ENCODE data around the gene MT1X. TPM values are rescaled to one million over a fixed set of nuclear protein-coding genes. Genes with fewer than 3 reads are reported as not detected.
A peak's percentile ranks its signal among the peaks of the same experiment; 100 is the strongest.

The MT1X gene
- total RNA-seq, 1 experiment from 2014 or later, result 138 TPM

DNA sequence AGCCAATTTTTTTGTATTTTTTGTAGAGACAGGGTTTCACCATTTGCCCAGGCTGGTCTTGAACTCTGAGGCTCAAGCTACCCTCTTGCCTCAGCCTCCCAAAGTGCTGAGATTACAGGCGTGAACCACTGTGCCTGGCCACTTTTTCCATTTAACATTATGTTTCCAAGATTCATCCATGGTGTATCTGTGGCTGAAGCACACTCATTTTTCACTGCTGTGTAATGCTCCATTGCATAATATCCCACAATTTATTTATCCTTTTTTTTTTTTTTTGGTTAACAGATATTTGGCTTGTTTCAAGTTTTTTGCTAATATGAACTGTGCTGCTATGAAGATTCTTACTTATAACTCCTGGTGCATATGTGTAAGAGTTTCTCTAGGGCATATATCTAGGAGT lies 45.8 kb downstream of the MT1X start:
- Histone ChIP-seq H3K36me3 (replicated peaks; ENCODE audit: control insufficient read depth, insufficient read depth, low read length) (no peaks in the 10 kb centered on the region), H3K27me3 (ENCODE audit: control insufficient read depth, insufficient read depth, low read length) (no peaks in the 10 kb centered on the region), H3K4me3 (ENCODE audit: insufficient read depth, low read depth, low read length) (no peak overlapping the region)
- DNase-seq, result no peak

DNA sequence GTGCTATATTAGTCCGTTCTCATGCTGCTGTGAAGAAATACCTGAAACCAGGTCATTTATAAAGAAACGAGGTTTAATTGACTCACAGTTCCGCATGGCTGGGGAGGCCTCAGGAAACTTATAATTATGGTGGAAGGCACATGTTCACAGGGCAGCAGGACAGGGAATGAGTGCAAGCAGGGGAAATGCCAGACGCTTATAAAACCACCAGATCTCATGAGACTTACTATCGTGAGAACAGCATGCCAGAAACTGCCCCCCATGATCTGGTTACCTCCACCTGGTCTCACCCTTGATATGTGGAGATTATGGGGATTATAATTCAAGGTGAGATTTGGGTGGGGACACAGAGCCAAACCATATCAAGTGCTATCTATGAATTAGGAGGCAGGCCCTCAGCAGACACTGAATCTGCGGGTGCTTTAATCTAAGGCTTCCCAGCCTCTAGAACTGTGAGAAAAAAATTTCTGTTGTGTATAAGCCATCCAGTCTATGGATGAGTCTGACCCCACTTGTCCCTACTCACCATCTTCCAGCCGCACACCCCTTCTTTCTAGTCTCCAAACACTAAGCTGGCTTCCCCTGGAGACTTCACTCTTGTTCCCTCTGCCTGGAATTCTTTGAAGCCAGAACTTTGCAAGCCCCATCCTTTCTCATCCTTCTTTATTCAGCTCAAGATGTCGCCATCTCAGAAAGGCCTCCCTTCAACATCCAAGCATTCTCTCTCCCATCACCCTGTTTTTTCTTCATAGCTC lies 46.9 kb downstream of the MT1X start:
- no peaks in the 10 kb centered on the region for H3K36me3 ChIP-seq (replicated peaks; ENCODE audit: control insufficient read depth, insufficient read depth, low read length)
- no peak for DNase-seq

DNA sequence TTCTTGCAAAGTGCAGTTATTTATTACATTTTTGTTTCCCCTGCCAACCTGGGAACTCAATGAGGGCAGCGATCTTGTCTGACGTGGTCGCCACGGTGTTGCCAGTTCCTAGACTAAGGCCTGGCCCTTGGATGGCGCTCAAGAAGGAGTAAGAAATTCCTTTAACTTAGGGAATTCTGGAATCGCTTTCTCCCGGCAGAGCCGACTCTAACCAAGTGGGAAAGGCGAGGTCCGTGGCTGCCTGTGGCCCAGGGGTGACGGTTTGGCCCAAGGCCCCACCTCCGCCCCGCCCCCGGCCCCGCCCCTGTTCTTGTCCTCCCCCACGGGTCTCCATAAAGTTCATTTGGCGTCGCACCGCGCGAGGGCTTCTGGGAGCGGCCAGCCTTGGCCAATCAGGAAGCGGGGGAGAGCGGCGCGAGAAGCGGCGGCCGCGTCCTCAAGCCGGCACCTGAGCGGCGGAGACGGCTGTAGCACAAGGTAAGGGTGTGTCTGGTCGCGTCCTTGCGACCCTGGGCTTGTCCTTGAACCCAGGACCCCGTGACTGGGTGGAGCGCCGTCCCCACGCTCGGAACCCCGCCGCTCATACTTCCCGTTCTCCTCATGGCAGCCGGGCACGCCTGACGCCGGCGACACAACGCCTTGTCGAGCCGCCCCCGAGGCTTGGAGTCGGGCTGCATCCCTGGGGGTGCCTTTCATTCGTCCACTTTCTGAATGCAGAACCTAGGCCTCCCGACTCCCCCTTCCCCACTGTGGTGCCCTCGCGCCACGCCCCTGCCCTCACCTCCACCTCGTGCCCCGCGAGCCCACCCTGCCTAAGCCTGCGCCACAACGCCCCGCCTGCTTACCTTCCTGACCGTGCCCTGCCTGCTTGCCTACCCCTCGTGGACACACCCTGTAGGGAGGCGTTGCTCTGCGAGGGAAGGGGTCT lies 47.7 kb downstream of the MT1X start, which contains the start of gene NUP93:
TSS of gene NUP93 (plus strand) at position 395 of the 928 bp plus-strand sequence. CDS start 18,119 bp downstream, outside the sequence.
- no peaks in the 10 kb centered on the region for H3K27me3 ChIP-seq (ENCODE audit: control insufficient read depth, insufficient read depth, low read length)
- peak; percentile 97 for DNase-seq
- H3K36me3 ChIP-seq (replicated peaks; ENCODE audit: control insufficient read depth, insufficient read depth, low read length), result no peaks in the 10 kb centered on the region
- H3K4me3 ChIP-seq (ENCODE audit: insufficient read depth, low read depth, low read length), result peak within 1 kb of the TSS; percentile 95

More for the DNA sequence above, 46.9 kb downstream of the MT1X start:
- H3K4me3 ChIP-seq (ENCODE audit: insufficient read depth, low read depth, low read length), result peak overlapping the region; percentile 95
- H3K27me3 ChIP-seq (ENCODE audit: control insufficient read depth, insufficient read depth, low read length), result no peaks in the 10 kb centered on the region

GRCh38 chr16:56732366-56732765 lies 50.1 kb downstream of the MT1X start:
- Histone ChIP-seq H3K36me3 (replicated peaks; ENCODE audit: control insufficient read depth, insufficient read depth, low read length) (no peaks in the 10 kb centered on the region), H3K27me3 (ENCODE audit: control insufficient read depth, insufficient read depth, low read length) (no peaks in the 10 kb centered on the region)

GRCh38 chr16:56732832-56733231 lies 50.6 kb downstream of the MT1X start:
- Histone ChIP-seq H3K36me3 (replicated peaks; ENCODE audit: control insufficient read depth, insufficient read depth, low read length) (no peaks in the 10 kb centered on the region), H3K4me3 (ENCODE audit: insufficient read depth, low read depth, low read length) (no peak overlapping the region), H3K27me3 (ENCODE audit: control insufficient read depth, insufficient read depth, low read length) (no peaks in the 10 kb centered on the region)
- DNase-seq, result no peak

More at GRCh38 chr16:56732366-56732765, 50.1 kb downstream of the MT1X start:
- no peak overlapping the region for H3K4me3 ChIP-seq (ENCODE audit: insufficient read depth, low read depth, low read length)
- no peak for DNase-seq

Other genes starting within 250 kb of the MT1X start
- gene NUDT21, start 231.1 kb upstream of the MT1X start, total RNA-seq (2014; rRNA removed; shearing (Covaris generic)), result 158 and 160 TPM in 2 replicates
- 70.2 and 74.1 TPM in 2 replicates for gene OGFOD1, start 230.9 kb upstream of the MT1X start, total RNA-seq (2014; rRNA removed; shearing (Covaris generic))
- gene BBS2, start 162.4 kb upstream of the MT1X start, total RNA-seq (2014; rRNA removed; shearing (Covaris generic)), result 22.2 and 38.8 TPM in 2 replicates
- not detected in 2 replicates for gene MT4, start 117.4 kb upstream of the MT1X start, total RNA-seq (2014; rRNA removed; shearing (Covaris generic))
- 0.31 TPM in 1 of 2 replicates, not detected in the other for gene MT3, start 92.9 kb upstream of the MT1X start, total RNA-seq (2014; rRNA removed; shearing (Covaris generic))
- gene MT2A, start 73.9 kb upstream of the MT1X start, total RNA-seq (2014; rRNA removed; shearing (Covaris generic)), result 31.9 and 36.9 TPM in 2 replicates
- gene MT1E, start 56.7 kb upstream of the MT1X start, total RNA-seq (2014; rRNA removed; shearing (Covaris generic)), result 22.3 and 35.8 TPM in 2 replicates
- gene MT1M, start 49.8 kb upstream of the MT1X start, total RNA-seq (2014; rRNA removed; shearing (Covaris generic)), result 0.80 and 0.81 TPM in 2 replicates
- gene MT1A, start 43.8 kb upstream of the MT1X start, total RNA-seq (2014; rRNA removed; shearing (Covaris generic)), result 1.1 TPM in 1 of 2 replicates, not detected in the other
- not detected in 2 replicates for gene MT1B, start 30.6 kb upstream of the MT1X start, total RNA-seq (2014; rRNA removed; shearing (Covaris generic))
- gene MT1F, start 24.5 kb upstream of the MT1X start, total RNA-seq (2014; rRNA removed; shearing (Covaris generic)), result 11.8 and 13.4 TPM in 2 replicates
- 20.3 and 38.1 TPM in 2 replicates for gene MT1G, start 14.4 kb upstream of the MT1X start, total RNA-seq (2014; rRNA removed; shearing (Covaris generic))
- 3.0 and 3.8 TPM in 2 replicates for gene MT1H, start 12.7 kb upstream of the MT1X start, total RNA-seq (2014; rRNA removed; shearing (Covaris generic))
- gene NUP93, start 47.7 kb downstream of the MT1X start, total RNA-seq (2014; rRNA removed; shearing (Covaris generic)), result 133 and 144 TPM in 2 replicates
- gene SLC12A3, start 182.7 kb downstream of the MT1X start, total RNA-seq (2014; rRNA removed; shearing (Covaris generic)), result not detected in 2 replicates
- 27.1 and 30.1 TPM in 2 replicates for gene HERPUD1, start 249.7 kb downstream of the MT1X start, total RNA-seq (2014; rRNA removed; shearing (Covaris generic))